Activated B cell treated with CpG ODN at 0.5 μM for 24 hours (primary cell): ENCODE measurements around the gene STH. TPM values are rescaled to one million over a fixed set of nuclear protein-coding genes. Genes with fewer than 3 reads are reported as not detected.

Experiments
- ATAC-seq: fragments of 200-7000 bp; cut with Tn5 transposase; one replicate; pipeline ENCODE4 v1.10.0; 2021; ENCODE audit warnings: low read depth, mild to moderate bottlenecking, moderate library complexity
- CTCF ChIA-PET: fragments of 350-600 bp; sonication (Branson Sonifier 250); formaldehyde crosslinking; loops from one replicate; lab custom pipeline; 2021; ENCODE audit warnings: antibody characterized with exemption; lab: Charles Lee
- POLR2A ChIA-PET: fragments of 350-600 bp; sonication (Branson Sonifier 250); formaldehyde crosslinking; loops from one replicate; lab custom pipeline; 2021; ENCODE audit warnings: antibody characterized with exemption; lab: Charles Lee
- DNase-seq: peaks from one replicate; pipeline ENCODE4 v3.0.0; 2022
- H3K27ac Mint-ChIP-seq: one replicate; pipeline ENCODE4 v1.8.0; 2020; ENCODE audit warnings: mixed read lengths
- H3K27me3 Mint-ChIP-seq: one replicate; pipeline ENCODE4 v1.8.0; 2021; ENCODE audit warnings: mixed read lengths
- H3K36me3 Mint-ChIP-seq: one replicate; pipeline ENCODE4 v1.8.0; 2021; ENCODE audit warnings: low read depth, mixed read lengths
- H3K4me1 Mint-ChIP-seq: one replicate; pipeline ENCODE4 v1.8.0; 2021; ENCODE audit warnings: mixed read lengths
- H3K4me3 Mint-ChIP-seq: one replicate; pipeline ENCODE4 v1.8.0; 2020; ENCODE audit warnings: mild to moderate bottlenecking, mixed read lengths
- H3K9me3 Mint-ChIP-seq: one replicate; pipeline ENCODE4 v1.8.0; 2020; ENCODE audit warnings: mixed read lengths
- intact Hi-C: fragments of 100-400 bp; cut with micrococcal nuclease; formaldehyde crosslinking; loops from one replicate; pipeline ENCODE4 v1.15.1; 2024
- total RNA-seq: library from RNA; stranded (reverse); gene quantifications from 2 replicates; pipeline ENCODE4 v1.2.3, GENCODE V29; 2022
- TF ChIP-seq, protein P1 (sequence below): fragments of 200-600 bp; IDR thresholded peaks from one replicate; pipeline ENCODE4 v1.8.0; 2022; ENCODE audit warnings: antibody characterized with exemption, mild to moderate bottlenecking

Gene STH
- total RNA-seq, 1 donor from 2014 or later: not detected

DNA sequence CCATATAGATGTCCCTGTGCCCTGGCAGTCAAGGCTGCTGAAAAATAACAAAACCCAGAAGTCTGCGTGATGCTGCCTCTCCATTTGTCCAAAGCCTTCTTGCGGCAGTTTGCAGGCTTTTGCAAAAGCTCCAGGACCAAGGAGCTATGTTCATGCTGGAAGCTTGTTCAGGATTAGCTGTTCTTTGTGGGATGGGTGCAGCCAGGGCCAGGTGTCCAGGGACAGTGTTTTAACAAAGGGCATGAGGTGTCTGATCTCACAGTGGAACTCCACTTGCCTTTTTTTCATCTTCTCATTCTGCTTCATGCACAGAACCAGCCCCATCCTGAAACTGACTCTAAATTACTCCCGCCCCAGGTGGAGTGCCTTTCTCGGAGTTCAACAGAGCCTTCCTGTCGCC lies 31.7 kb upstream of the STH start:
- H3K27me3 Mint-ChIP-seq: peaks cover 27% of the 10 kb centered on the region
- H3K4me1 Mint-ChIP-seq: no peaks in the 10 kb centered on the region
- no peaks in the 10 kb centered on the region for H3K9me3 Mint-ChIP-seq
- ChIA-PET POLR2A (no interaction called here), CTCF (no interaction called here)
- ATAC-seq: no peak
- no peak for DNase-seq
- H3K4me3 Mint-ChIP-seq: no peak overlapping the region
- intact Hi-C loops: no loop called here
- H3K36me3 Mint-ChIP-seq: no peaks in the 10 kb centered on the region
- TF ChIP-seq, protein P1, sequence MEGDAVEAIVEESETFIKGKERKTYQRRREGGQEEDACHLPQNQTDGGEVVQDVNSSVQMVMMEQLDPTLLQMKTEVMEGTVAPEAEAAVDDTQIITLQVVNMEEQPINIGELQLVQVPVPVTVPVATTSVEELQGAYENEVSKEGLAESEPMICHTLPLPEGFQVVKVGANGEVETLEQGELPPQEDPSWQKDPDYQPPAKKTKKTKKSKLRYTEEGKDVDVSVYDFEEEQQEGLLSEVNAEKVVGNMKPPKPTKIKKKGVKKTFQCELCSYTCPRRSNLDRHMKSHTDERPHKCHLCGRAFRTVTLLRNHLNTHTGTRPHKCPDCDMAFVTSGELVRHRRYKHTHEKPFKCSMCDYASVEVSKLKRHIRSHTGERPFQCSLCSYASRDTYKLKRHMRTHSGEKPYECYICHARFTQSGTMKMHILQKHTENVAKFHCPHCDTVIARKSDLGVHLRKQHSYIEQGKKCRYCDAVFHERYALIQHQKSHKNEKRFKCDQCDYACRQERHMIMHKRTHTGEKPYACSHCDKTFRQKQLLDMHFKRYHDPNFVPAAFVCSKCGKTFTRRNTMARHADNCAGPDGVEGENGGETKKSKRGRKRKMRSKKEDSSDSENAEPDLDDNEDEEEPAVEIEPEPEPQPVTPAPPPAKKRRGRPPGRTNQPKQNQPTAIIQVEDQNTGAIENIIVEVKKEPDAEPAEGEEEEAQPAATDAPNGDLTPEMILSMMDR: no peak
- no peak overlapping the region for H3K27ac Mint-ChIP-seq

DNA sequence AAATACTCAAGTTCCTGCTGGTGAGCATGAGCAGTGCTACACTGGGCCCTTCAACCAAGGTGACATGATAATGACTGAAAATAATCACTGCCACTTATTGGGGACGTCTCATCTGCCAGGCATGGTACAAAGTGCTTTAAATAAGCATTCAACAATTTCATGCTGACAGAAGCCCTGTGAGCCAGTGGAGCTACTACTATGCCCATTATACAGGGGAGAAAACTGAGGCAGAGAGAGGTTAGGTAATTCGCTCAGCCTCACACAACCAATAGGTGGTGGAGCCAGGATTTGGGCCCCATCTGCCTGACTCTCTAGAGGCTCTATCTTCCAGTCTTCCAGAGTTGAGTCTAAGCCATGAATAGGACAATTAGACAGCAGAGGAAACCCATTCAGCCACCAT lies 30.3 kb upstream of the STH start:
- Mint-ChIP-seq H3K4me1 (peaks cover 4% of the 10 kb centered on the region), H3K9me3 (no peaks in the 10 kb centered on the region), H3K4me3 (no peak overlapping the region), H3K36me3 (no peaks in the 10 kb centered on the region), H3K27me3 (peaks cover 25% of the 10 kb centered on the region), H3K27ac (no peak overlapping the region)
- intact Hi-C loops: no loop called here
- POLR2A ChIA-PET: no interaction called here
- ATAC-seq: no peak
- TF ChIP-seq, protein P1: no peak
- CTCF ChIA-PET: no interaction called here
- DNase-seq: no peak

DNA sequence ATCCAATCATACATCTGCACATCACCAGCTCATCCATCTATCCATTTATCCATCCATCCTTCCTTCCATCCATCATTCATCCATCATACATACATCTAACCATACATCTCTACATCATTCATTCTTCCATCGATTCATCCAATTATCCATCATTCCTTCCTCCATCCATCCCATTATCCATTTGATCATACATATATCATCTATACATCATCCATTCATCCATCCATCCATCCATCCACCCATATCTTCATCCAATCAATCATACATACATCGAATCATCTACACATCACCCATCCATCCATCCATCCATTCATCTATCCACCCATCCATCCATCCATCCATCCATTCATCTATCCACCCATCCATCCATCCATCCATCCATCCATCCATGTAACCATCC lies 29.3 kb upstream of the STH start:
- CTCF ChIA-PET: no interaction called here
- intact Hi-C loops: no loop called here
- ATAC-seq (no peak), DNase-seq (no peak)
- no peaks in the 10 kb centered on the region for H3K9me3 Mint-ChIP-seq
- peaks cover 13% of the 10 kb centered on the region for H3K4me1 Mint-ChIP-seq
- POLR2A ChIA-PET: no interaction called here
- no peaks in the 10 kb centered on the region for H3K36me3 Mint-ChIP-seq
- no peak overlapping the region for H3K27ac Mint-ChIP-seq
- no peak overlapping the region for H3K4me3 Mint-ChIP-seq
- peaks cover 25% of the 10 kb centered on the region for H3K27me3 Mint-ChIP-seq
- TF ChIP-seq, protein P1: no peak

DNA sequence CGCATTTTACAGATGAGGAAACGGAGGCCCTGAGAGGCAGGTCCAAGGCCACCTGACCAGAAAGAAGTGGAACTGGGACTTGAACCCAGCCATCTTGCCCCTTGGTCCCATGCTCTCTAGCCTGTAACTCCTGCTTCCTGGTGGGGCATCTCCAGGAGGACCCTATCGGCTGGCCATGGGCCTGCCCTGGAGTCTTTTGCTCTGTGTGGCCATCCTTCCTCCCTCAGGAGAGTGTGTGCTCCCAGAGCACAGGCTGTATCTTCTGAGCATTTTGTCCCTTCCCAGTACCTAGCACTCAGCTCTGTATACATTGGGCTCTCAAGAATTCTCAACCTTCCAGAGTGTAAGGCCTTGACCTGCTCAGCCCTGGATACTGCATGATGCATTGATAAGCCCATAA lies 28.4 kb upstream of the STH start:
- no peak for DNase-seq
- H3K36me3 Mint-ChIP-seq: no peaks in the 10 kb centered on the region
- ATAC-seq: no peak
- no peak overlapping the region for H3K4me3 Mint-ChIP-seq
- no peak overlapping the region for H3K27ac Mint-ChIP-seq
- intact Hi-C loops: no loop called here
- POLR2A ChIA-PET: no interaction called here
- TF ChIP-seq, protein P1: no peak
- CTCF ChIA-PET: interaction anchor here (1.5 kb wide), 1 partner anchor 21 kb away, joined by 4 read pairs; no protein-coding TSS in a partner anchor
- peaks cover 22% of the 10 kb centered on the region for H3K4me1 Mint-ChIP-seq
- no peaks in the 10 kb centered on the region for H3K9me3 Mint-ChIP-seq
- peaks cover 23% of the 10 kb centered on the region for H3K27me3 Mint-ChIP-seq

DNA sequence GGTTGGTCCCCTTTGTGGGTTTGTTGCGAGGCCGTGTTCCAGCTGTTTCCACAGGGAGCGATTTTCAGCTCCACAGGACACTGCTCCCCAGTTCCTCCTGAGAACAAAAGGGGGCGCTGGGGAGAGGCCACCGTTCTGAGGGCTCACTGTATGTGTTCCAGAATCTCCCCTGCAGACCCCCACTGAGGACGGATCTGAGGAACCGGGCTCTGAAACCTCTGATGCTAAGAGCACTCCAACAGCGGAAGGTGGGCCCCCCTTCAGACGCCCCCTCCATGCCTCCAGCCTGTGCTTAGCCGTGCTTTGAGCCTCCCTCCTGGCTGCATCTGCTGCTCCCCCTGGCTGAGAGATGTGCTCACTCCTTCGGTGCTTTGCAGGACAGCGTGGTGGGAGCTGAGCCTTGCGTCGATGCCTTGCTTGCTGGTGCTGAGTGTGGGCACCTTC lies 27.3 kb upstream of the STH start:
- Mint-ChIP-seq H3K27ac (no peak overlapping the region), H3K27me3 (peaks cover 16% of the 10 kb centered on the region), H3K36me3 (no peaks in the 10 kb centered on the region), H3K4me1 (peaks cover 31% of the 10 kb centered on the region), H3K9me3 (no peaks in the 10 kb centered on the region), H3K4me3 (no peak overlapping the region)
- POLR2A ChIA-PET: no interaction called here
- intact Hi-C loops: no loop called here
- TF ChIP-seq, protein P1: no peak
- no peak for ATAC-seq
- no peak for DNase-seq
- CTCF ChIA-PET: interaction anchor here (1.5 kb wide), 1 partner anchor 23 kb away, joined by 4 read pairs; no protein-coding TSS in a partner anchor
